ENCODE measurements around the gene COX4I1. TPM values are rescaled to one million over a fixed set of nuclear protein-coding genes. Genes with fewer than 3 reads are reported as not detected.

The COX4I1 gene
- total RNA-seq, 1 donor from 2014 or later = 346 TPM

- peaks cover 25% of the 10 kb centered on the region for H3K36me3 Mint-ChIP-seq
- H3K4me3 Mint-ChIP-seq = no peak overlapping the region
- H3K9me3 Mint-ChIP-seq = no peaks in the 10 kb centered on the region
- H3K27me3 Mint-ChIP-seq (ENCODE audit: low read depth) = no peaks in the 10 kb centered on the region
- DNase-seq (ENCODE audit: low spot score in 2 of 2, unreplicated experiment in 2 of 2) = no peak
- no peak for TF ChIP-seq CTCF (IDR thresholded peaks at IDR 0.05; ENCODE audit: unreplicated experiment)
- H3K4me1 Mint-ChIP-seq = no peaks in the 10 kb centered on the region
- no peak overlapping the region for H3K27ac Mint-ChIP-seq
Measured at GRCh38 chr16:85783441-85783840, 16.1 kb upstream of the COX4I1 start.

- Mint-ChIP-seq H3K4me1 (no peaks in the 10 kb centered on the region), H3K9me3 (no peaks in the 10 kb centered on the region), H3K27ac (no peak overlapping the region), H3K27me3 (ENCODE audit: low read depth) (no peaks in the 10 kb centered on the region), H3K4me3 (no peak overlapping the region), H3K36me3 (peaks cover 24% of the 10 kb centered on the region)
- TF ChIP-seq CTCF (IDR thresholded peaks at IDR 0.05; ENCODE audit: unreplicated experiment) = no peak
- no peak for DNase-seq (ENCODE audit: low spot score in 2 of 2, unreplicated experiment in 2 of 2)
Measured at GRCh38 chr16:85784813-85785212, 14.7 kb upstream of the COX4I1 start.

- Mint-ChIP-seq H3K27ac (no peak overlapping the region), H3K4me1 (no peaks in the 10 kb centered on the region), H3K36me3 (peaks cover 18% of the 10 kb centered on the region), H3K27me3 (ENCODE audit: low read depth) (no peaks in the 10 kb centered on the region), H3K4me3 (no peak overlapping the region), H3K9me3 (no peaks in the 10 kb centered on the region)
- no peak for TF ChIP-seq CTCF (IDR thresholded peaks at IDR 0.05; ENCODE audit: unreplicated experiment)
- DNase-seq (ENCODE audit: low spot score in 2 of 2, unreplicated experiment in 2 of 2) = no peak
Measured at GRCh38 chr16:85785927-85786326, 13.6 kb upstream of the COX4I1 start.

GRCh38 chr16:85788819-85789218, 10.7 kb upstream of the COX4I1 start:
- no peak for DNase-seq (ENCODE audit: low spot score in 2 of 2, unreplicated experiment in 2 of 2)
- no peak overlapping the region for H3K27ac Mint-ChIP-seq
- no peaks in the 10 kb centered on the region for H3K4me1 Mint-ChIP-seq
- H3K27me3 Mint-ChIP-seq (ENCODE audit: low read depth) = no peaks in the 10 kb centered on the region
- H3K4me3 Mint-ChIP-seq = no peak overlapping the region
- TF ChIP-seq CTCF (IDR thresholded peaks at IDR 0.05; ENCODE audit: unreplicated experiment) = no peak
- H3K9me3 Mint-ChIP-seq = peaks cover 7% of the 10 kb centered on the region
- peaks cover 33% of the 10 kb centered on the region for H3K36me3 Mint-ChIP-seq

- Mint-ChIP-seq H3K4me1 (no peaks in the 10 kb centered on the region), H3K4me3 (no peak overlapping the region), H3K36me3 (peaks cover 36% of the 10 kb centered on the region), H3K27me3 (ENCODE audit: low read depth) (no peaks in the 10 kb centered on the region), H3K27ac (no peak overlapping the region), H3K9me3 (peaks cover 7% of the 10 kb centered on the region)
- no peak for DNase-seq (ENCODE audit: low spot score in 2 of 2, unreplicated experiment in 2 of 2)
- TF ChIP-seq CTCF (IDR thresholded peaks at IDR 0.05; ENCODE audit: unreplicated experiment) = no peak
Measured at GRCh38 chr16:85789773-85790172, 9.7 kb upstream of the COX4I1 start.

GRCh38 chr16:85793662-85794298, 5.7 kb upstream of the COX4I1 start:
- H3K27ac Mint-ChIP-seq = no peak overlapping the region
- peaks cover 32% of the 10 kb centered on the region for H3K36me3 Mint-ChIP-seq

More at GRCh38 chr16:85793662-85794298, 5.7 kb upstream of the COX4I1 start:
- no peak for DNase-seq (ENCODE audit: low spot score in 2 of 2, unreplicated experiment in 2 of 2)
- no peak for TF ChIP-seq CTCF (IDR thresholded peaks at IDR 0.05; ENCODE audit: unreplicated experiment)
- H3K4me1 Mint-ChIP-seq = peaks cover 10% of the 10 kb centered on the region
- peaks cover 7% of the 10 kb centered on the region for H3K9me3 Mint-ChIP-seq
- H3K27me3 Mint-ChIP-seq (ENCODE audit: low read depth) = no peaks in the 10 kb centered on the region
- H3K4me3 Mint-ChIP-seq = no peak overlapping the region

Measured in mesothelial cell of epicardium (in vitro differentiated cells).